Activated T-helper 9 cell treated with anti-CD3 and anti-CD28 coated beads, Interleukin-2, amount 50 U/mL, for 16 hours (primary cell): Measurements from ENCODE around the gene PDE4C.

Experiments used
- DNase-seq: peaks from one replicate; pipeline ENCODE4 v3.0.0-alpha.2; 2020; ENCODE audit warnings: low read depth

Gene PDE4C

DNA sequence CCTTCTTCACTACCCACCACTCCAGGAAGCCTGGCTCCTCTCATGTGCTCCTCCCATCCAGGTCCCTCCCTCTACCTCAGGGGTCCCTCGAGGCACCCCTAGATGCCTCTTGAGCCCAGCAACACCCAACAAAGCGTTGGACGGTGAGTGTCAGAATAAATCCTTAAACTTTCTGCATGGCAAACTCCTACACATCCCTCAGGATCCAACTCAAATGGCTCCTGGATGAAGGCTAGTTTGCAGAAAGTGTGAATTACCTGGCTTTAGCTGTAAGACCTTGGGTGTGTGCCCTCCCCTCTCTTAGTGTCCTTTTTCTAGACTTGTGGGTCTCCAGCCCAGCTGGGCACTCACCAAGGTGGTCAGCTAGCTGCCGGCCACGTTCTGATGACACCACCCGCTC, 27.9 kb downstream of the PDE4C start:
- no peak for DNase-seq

- no peak for DNase-seq
These were observed 28.3 kb downstream of the PDE4C start for GRCh38 chr19:18197941-18198340.

DNA sequence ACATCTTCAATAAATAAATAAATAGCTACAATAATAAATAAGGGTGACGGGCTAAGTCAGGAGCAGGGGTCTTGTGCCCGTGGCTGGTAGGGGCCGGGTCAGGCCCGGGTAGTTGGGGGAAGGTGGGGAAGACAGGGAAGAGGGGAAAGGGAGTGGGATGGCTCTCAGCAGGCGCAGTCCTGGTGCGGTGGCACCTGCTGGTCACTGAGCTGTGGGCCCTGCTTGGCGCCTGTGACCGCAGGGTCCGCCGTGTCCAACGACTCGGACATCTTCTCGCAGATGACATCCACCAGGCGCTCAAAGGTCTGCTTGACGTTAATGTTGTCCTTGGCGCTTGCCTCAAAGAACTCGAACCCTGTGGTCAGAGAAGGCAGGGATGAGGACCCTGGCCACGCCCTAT, 28.9 kb downstream of the PDE4C start:
- no peak for DNase-seq

- no peak for DNase-seq
These were observed 29.8 kb downstream of the PDE4C start for GRCh38 chr19:18196511-18196845.

DNA sequence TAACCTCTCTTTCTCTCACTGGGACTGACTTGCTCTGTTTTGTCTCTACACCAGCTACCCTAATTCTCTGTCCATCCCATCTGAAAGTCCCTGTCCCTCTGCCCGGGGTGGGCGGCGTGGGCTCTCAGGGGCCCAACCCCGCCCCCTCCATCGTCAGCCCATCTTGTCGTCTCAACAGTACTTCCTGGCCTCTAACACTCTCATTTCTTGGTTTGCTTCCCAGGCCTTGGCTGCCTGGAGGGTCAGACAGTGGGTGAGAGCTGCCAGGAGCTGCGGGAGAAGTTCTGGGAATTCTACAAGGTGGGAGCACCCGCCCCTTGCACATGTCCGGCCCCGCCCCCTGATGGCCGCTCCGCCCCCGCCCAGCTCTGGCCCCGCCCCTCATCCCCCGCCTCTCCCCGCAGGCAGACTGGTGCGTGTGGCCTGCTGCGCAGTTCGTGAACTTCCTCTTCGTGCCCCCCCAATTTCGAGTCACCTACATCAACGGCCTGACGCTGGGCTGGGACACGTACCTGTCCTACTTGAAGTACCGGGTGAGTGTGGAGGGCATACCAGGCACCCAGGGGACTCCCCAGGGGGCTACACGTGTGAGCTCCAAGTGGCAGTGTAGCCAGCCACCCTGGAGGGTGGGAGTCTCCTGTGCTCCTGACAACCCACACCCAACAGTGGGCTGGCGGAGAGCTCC, 31.5 kb downstream of the PDE4C start:
- DNase-seq: no peak

GRCh38 chr19:18194181-18194530, 32.1 kb downstream of the PDE4C start:
- DNase-seq: no peak

GRCh38 chr19:18193388-18194180, 32.7 kb downstream of the PDE4C start:
- no peak for DNase-seq

GRCh38 chr19:18192673-18193387, 33.4 kb downstream of the PDE4C start, which contains the start of gene MPV17L2:
TSS of gene MPV17L2 (plus strand) at chr19:18193218. CDS start at chr19:18193282, 64 bp downstream.
- peak; percentile 97 for DNase-seq

- no peak for DNase-seq
These were observed 34.6 kb downstream of the PDE4C start for GRCh38 chr19:18191640-18192062.

GRCh38 chr19:18190278-18190677, 36.0 kb downstream of the PDE4C start:
- DNase-seq: no peak

GRCh38 chr19:18185538-18185937, 40.7 kb downstream of the PDE4C start:
- DNase-seq: no peak

DNA sequence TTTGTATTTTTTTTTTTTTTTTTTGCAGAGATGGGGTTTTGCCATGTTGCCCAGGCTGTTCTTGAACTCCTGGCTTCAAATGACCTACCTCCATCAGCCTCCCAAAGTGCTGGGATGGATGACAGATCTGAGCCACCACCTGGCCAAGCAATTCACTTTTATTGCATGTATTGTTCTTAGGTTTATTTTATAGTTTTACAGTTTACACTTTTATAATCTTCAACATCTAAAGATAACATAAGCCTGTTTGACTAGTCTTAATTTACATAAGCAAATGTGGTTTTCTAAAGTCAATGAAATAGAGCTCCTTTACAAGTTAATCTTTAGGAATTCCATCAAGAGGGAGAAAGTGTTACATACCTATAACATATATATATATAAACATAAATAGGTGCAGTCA, 42.7 kb downstream of the PDE4C start:
- DNase-seq: no peak

DNA sequence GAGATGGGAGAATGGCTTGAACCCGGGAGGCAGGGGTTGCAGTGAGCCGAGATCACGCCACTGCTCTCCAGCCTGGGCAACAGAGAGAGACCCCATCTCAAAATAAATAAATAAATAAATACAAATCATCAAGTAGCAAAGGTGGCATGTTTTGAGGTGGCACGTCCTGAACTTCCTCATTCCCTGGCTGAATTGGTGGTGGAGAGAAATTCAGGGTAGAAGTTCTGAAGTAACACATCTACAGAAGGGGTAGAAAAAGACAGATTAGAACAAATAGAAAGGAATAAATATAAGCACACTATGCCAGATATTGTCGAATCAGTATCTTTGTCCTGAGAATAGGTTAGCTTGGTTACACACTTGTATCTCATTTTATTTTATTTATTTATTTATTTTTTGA, 46.3 kb downstream of the PDE4C start:
- no peak for DNase-seq

- no peak for DNase-seq
These were observed 49.6 kb downstream of the PDE4C start for GRCh38 chr19:18176367-18177310.

- no peak for DNase-seq
These were observed 51.3 kb downstream of the PDE4C start for GRCh38 chr19:18174983-18175382.
